ENCODE results near the gene KLF4. TPM values are rescaled to one million over a fixed set of nuclear protein-coding genes. Genes with fewer than 3 reads are reported as not detected.

KLF4 gene
- total and polyA plus RNA-seq, 7 donors, result 22.8 to 392 (median 61.8) TPM

- no peak for TF ChIP-seq CTCF (IDR thresholded peaks at IDR 0.05)
- no peak for TF ChIP-seq POLR2A (IDR thresholded peaks at IDR 0.05)
- no peak for TF ChIP-seq EP300 (IDR thresholded peaks at IDR 0.05)
- TF ChIP-seq POLR2AphosphoS5 (IDR thresholded peaks at IDR 0.05), result no peak
- Histone ChIP-seq H3K27me3 (no peaks in the 10 kb centered on the region), H3K27ac (no peak overlapping the region), H3K36me3 (no peaks in the 10 kb centered on the region), H3K9me3 (no peaks in the 10 kb centered on the region), H3K4me1 (no peaks in the 10 kb centered on the region), H3K4me3 (no peak overlapping the region)
- intact Hi-C loops (cut with DNase I), result no loop called here
- WGBS, 2 donors, result 84 to 98% methylated on average over 1 of the region's 1 CpG
- DNase-seq, result no peak
These were observed 45.8 kb downstream of the KLF4 start for GRCh38 chr9:107443786-107444185.

DNA sequence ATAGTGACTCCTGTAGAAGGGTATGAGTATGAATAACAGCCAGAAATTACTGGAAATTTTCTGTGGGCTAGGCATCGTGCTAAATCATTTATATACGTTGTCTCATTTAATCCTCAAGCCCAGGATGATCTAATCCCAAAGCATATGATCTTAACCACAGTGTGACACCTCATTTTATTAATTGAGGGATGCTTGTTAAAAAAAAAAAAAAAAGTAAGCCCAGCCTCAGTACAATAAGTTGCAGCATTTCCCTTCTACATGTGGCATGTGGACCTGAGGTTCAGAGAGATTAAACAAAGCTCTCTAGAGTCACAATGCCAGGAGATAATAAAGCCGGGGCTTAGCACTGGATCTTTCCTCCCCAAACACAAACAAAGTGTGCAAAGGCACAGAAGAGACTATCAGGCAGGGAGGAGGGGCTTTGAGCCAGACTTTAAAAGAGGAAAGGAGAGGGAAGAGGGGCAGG, 49.5 kb downstream of the KLF4 start:
- intact Hi-C loops (cut with DNase I), result no loop called here
- H3K36me3 ChIP-seq, result no peaks in the 10 kb centered on the region
- H3K4me1 ChIP-seq, result no peaks in the 10 kb centered on the region
- H3K4me3 ChIP-seq, result no peak overlapping the region
- DNase-seq, result no peak
- no peak for TF ChIP-seq POLR2AphosphoS5 (IDR thresholded peaks at IDR 0.05)
- no peak for TF ChIP-seq EP300 (IDR thresholded peaks at IDR 0.05)
- H3K9me3 ChIP-seq, result no peaks in the 10 kb centered on the region
- H3K27me3 ChIP-seq, result no peaks in the 10 kb centered on the region
- 59 to 72% methylated on average over 3 of the region's 3 CpGs for WGBS, 2 donors
- H3K27ac ChIP-seq, result no peak overlapping the region

DNA sequence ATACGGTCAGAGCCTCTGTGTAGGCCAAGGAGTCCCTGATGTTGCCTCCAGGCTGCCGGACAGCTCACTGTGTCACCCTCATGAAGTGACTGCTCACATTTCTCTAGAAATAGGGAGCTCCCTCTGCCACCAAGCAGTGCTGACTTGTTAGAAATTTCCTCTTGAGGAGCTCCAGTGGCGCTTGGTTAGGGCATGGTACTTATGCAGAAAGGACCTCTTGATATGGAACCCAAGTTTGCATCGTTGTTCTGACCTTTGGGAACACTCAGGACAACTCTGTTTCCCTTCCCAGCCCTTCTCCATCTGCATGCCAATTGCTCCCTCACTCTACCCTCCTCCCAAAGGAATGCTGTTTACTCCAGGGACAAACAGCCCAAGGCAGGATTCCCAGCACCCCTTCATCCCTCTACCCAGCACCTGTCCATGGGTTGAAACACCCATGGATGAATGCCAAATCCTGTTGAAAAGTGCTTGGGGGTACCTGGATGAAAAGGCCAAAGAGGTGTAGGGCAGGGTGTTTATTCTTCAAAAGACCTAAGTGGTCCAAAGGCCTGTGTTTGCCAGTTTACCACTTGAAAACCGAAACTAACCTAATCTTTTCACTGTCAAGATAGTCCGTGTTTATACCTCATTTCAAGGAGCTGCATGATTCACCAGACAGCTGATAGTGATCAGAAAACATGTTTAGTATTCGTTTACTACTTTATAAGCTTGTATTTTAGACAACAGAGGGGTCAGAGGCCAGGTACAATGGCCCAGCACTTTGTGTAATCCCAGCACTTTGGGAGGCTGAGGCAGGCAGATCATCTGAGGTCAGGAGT, 51.1 kb downstream of the KLF4 start:
- H3K4me3 ChIP-seq, result no peak overlapping the region
- 67 to 72% methylated on average over 7 of the region's 7 CpGs for WGBS, 2 donors
- no peaks in the 10 kb centered on the region for H3K9me3 ChIP-seq
- no peaks in the 10 kb centered on the region for H3K27me3 ChIP-seq
- intact Hi-C loops (cut with DNase I), result no loop called here
- H3K36me3 ChIP-seq, result no peaks in the 10 kb centered on the region
- H3K4me1 ChIP-seq, result no peaks in the 10 kb centered on the region
- no peak overlapping the region for H3K27ac ChIP-seq
- no peak for TF ChIP-seq POLR2AphosphoS5 (IDR thresholded peaks at IDR 0.05)
- TF ChIP-seq EP300 (IDR thresholded peaks at IDR 0.05), result no peak
- TF ChIP-seq CTCF (IDR thresholded peaks at IDR 0.05), result no peak
- TF ChIP-seq POLR2A (IDR thresholded peaks at IDR 0.05), result no peak
- no peak for DNase-seq

- no peak for TF ChIP-seq EP300 (IDR thresholded peaks at IDR 0.05)
- TF ChIP-seq POLR2A (IDR thresholded peaks at IDR 0.05), result no peak
- TF ChIP-seq POLR2AphosphoS5 (IDR thresholded peaks at IDR 0.05), result no peak
- no peak for TF ChIP-seq CTCF (IDR thresholded peaks at IDR 0.05)
- no peak overlapping the region for H3K4me3 ChIP-seq
- H3K27me3 ChIP-seq, result no peaks in the 10 kb centered on the region
- H3K4me1 ChIP-seq, result no peaks in the 10 kb centered on the region
- no peaks in the 10 kb centered on the region for H3K9me3 ChIP-seq
- intact Hi-C loops (cut with DNase I), result no loop called here
- 90 to 93% methylated on average over 6 of the region's 6 CpGs for WGBS, 2 donors
- H3K27ac ChIP-seq, result no peak overlapping the region
- DNase-seq, result no peak
- H3K36me3 ChIP-seq, result no peaks in the 10 kb centered on the region
These were observed 51.9 kb downstream of the KLF4 start for GRCh38 chr9:107437716-107438115.

DNA sequence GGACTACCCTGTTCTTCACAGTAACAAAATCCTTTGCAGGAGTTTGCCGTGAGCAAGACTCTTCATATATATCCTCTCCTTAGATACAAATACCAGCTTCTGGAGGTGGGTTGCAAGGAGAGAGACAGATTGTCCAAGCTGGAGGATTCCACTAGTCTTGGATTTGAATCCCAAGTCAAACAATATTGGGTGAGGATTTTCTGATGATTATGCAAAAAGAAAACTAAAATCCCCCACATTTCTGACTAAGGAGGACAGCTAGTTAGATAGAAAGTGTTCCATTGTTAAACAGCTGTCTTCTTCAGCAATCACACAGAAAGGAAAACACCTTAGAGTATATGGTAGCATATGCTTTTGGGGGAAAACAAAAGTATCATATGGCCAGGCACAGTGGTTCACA, 54.2 kb downstream of the KLF4 start:
- 93 to 95% methylated on average over 1 of the region's 1 CpG for WGBS, 2 donors

More for the DNA sequence above, 54.2 kb downstream of the KLF4 start:
- Histone ChIP-seq H3K4me3 (no peak overlapping the region), H3K4me1 (no peaks in the 10 kb centered on the region), H3K27ac (no peak overlapping the region), H3K36me3 (no peaks in the 10 kb centered on the region), H3K27me3 (no peaks in the 10 kb centered on the region), H3K9me3 (no peaks in the 10 kb centered on the region)
- TF ChIP-seq POLR2AphosphoS5 (IDR thresholded peaks at IDR 0.05) (no peak), POLR2A (IDR thresholded peaks at IDR 0.05) (no peak), EP300 (IDR thresholded peaks at IDR 0.05) (no peak), CTCF (IDR thresholded peaks at IDR 0.05) (no peak)
- no peak for DNase-seq
- intact Hi-C loops (cut with DNase I), result no loop called here

Small RNA genes lying within 50 kb of the gene (small RNA-seq; reads per million reads assigned to genes)
- 0 reads per million in 3 donors for gene HMGN2P32
- 0 reads per million in 3 donors for gene RNU6-492P

Other genes starting within 250 kb of the KLF4 start
- 10 to 100 TPM; 61.9 to 74.3 (median 66.4) TPM for gene RAD23B, start 206.5 kb downstream of the KLF4 start, total RNA-seq
- gene RAD23B, start 206.5 kb downstream of the KLF4 start, polyA plus RNA-seq, result 10 to 100 TPM; 58.3 to 66.8 (median 61.2) TPM

Measured in sigmoid colon (tissue), 7 donors.